HUDEP-2 (cell line): ENCODE results near the gene DDX51.
A peak's percentile ranks its signal among the peaks of the same experiment; 100 is the strongest.

ENCODE experiments used
- DNase-seq, 76 experiments: peaks; one replicate each; lab custom pipeline; 2025; ENCODE audit not compliant: unreplicated experiment in 76 of 76; lab: John Stamatoyannopoulos, UW

DDX51 gene

GRCh38 chr12:132144115-132144809, at the start of gene DDX51, which contains the start of gene NOC4L:
Gene DDX51 (minus strand): TSS chr12:132144319. CDS start chr12:132144296, 23 bp downstream.
Gene NOC4L (plus strand): TSS chr12:132144457. CDS start chr12:132144489, 32 bp downstream.
- DNase-seq = peak in 74 of 76 experiments; percentile 11 to 95 (median 85)

GRCh38 chr12:132191715-132192553, 47.8 kb upstream of the DDX51 start:
- no peak for DNase-seq

- no peak for DNase-seq
Observed at GRCh38 chr12:132190834-132191500, 46.8 kb upstream of the DDX51 start.

GRCh38 chr12:132190012-132190755, 46.1 kb upstream of the DDX51 start:
- peak in 1 of 76 experiments; percentile 67 for DNase-seq

- DNase-seq = peak in 75 of 76 experiments; percentile 30 to 94 (median 86)
Observed at GRCh38 chr12:132189378-132190011, 45.4 kb upstream of the DDX51 start.

- no peak for DNase-seq
Observed at GRCh38 chr12:132188916-132189325, 44.8 kb upstream of the DDX51 start.

GRCh38 chr12:132188451-132188901, 44.4 kb upstream of the DDX51 start:
- DNase-seq = no peak

- no peak for DNase-seq
Observed at GRCh38 chr12:132187646-132188450, 43.7 kb upstream of the DDX51 start.

GRCh38 chr12:132186857-132187620, 42.9 kb upstream of the DDX51 start:
- no peak for DNase-seq

GRCh38 chr12:132186208-132186856, 42.2 kb upstream of the DDX51 start:
- DNase-seq = no peak

GRCh38 chr12:132185705-132186104, 41.6 kb upstream of the DDX51 start:
- DNase-seq = no peak

- no peak for DNase-seq
Observed at GRCh38 chr12:132182711-132183365, 38.7 kb upstream of the DDX51 start.

- DNase-seq = no peak
Observed at GRCh38 chr12:132182206-132182710, 38.1 kb upstream of the DDX51 start.

- no peak for DNase-seq
Observed at GRCh38 chr12:132181570-132182200, 37.6 kb upstream of the DDX51 start.

GRCh38 chr12:132180648-132181546, 36.8 kb upstream of the DDX51 start:
- DNase-seq = no peak
